ENCODE measurements around the gene SLC25A24. TPM values are rescaled to one million over a fixed set of nuclear protein-coding genes. Genes with fewer than 3 reads are reported as not detected.
"Not testable (repeated sequence)": the region's sequence is repeated elsewhere in the genome, so short reads cannot be mapped to it uniquely, and the experiment has no call there.

The SLC25A24 gene
- total and polyA plus RNA-seq, 9 of the 15 experiments (the other 6 are each of a cell fraction or from before 2014, with no cell fraction given): 6.9 to 34.9 (median 25.4) TPM

- H4K20me1 ChIP-seq (replicated peaks; ENCODE audit: control insufficient read depth, insufficient read depth, low read length); H3K27ac ChIP-seq (ENCODE audit: extremely low read depth, low read depth, low read length); H3K4me3 ChIP-seq; H3K4me2 ChIP-seq (ENCODE audit: insufficient read depth, low read length); H3K4me1 ChIP-seq (replicated peaks in 1 of 2; ENCODE audit: control insufficient read depth in 2 of 2, insufficient read depth in 2 of 2, low read length in 2 of 2); H3K36me3 ChIP-seq (ENCODE audit: control insufficient read depth, insufficient read depth, low read length); H3K9me1 ChIP-seq (ENCODE audit: control insufficient read depth, insufficient read depth, low read length); H3K9me3 ChIP-seq (replicated peaks; ENCODE audit: control insufficient read depth, insufficient read depth, low read depth, low read length); BruUV-seq (replicated peaks); H3K27me3 ChIP-seq (ENCODE audit: control insufficient read depth in 2 of 2, insufficient read depth in 2 of 2, low read length in 2 of 2); H3K9ac ChIP-seq (ENCODE audit: insufficient read depth in 1 of 2, low read depth in 2 of 2, low read length in 2 of 2); H3K79me2 ChIP-seq (ENCODE audit: control insufficient read depth, insufficient read depth, low read length); H2AFZ ChIP-seq (ENCODE audit: low read depth, low read length); intact Hi-C loops (cut with micrococcal nuclease): not testable (repeated sequence)
- FAIRE-seq (peak; percentile 81), ATAC-seq (peak; percentile 82), DNase-seq (ENCODE audit: extremely low read depth in 1 of 4, low spot score in 3 of 4) (peak in 1 of 4 experiments; percentile 33)
- 3% methylated on average over 4 of the region's 5 CpGs for WGBS (ENCODE audit: insufficient coverage, low coverage, missing lambda C conversion rate)
- CTCF ChIA-PET (ENCODE audit: low intra/inter-chr PET ratio): interaction anchor here (0.6 kb wide), 1 partner anchor 348 kb away, joined by 3 read pairs; no protein-coding TSS in a partner anchor
- in situ Hi-C loops (cut with MboI): loop anchor here (10.0 to 25.0 kb wide), 2 partner anchors 110 to 247 kb away; partner anchors contain the start of gene NBPF6
- POLR2A ChIA-PET: interaction anchor here (0.9 kb wide), 1 partner anchor 15 kb away, joined by 4 read pairs; the partner anchor contains the start of gene SLC25A24
- TF ChIP-seq KLF16 (IDR thresholded peaks at IDR 0.05) (peak; percentile 21; the same call in 1 of the 2 replicates), EP400 (IDR thresholded peaks at IDR 0.05) (peak; percentile 35; the same call in 1 of the 2 replicates), ZBTB40 (IDR thresholded peaks at IDR 0.05) (peak; percentile 95), ZBTB40 (CRISPR knock-in tag; IDR thresholded peaks at IDR 0.05) (peak; percentile 89)
- TF ChIP-seq, protein P1, sequence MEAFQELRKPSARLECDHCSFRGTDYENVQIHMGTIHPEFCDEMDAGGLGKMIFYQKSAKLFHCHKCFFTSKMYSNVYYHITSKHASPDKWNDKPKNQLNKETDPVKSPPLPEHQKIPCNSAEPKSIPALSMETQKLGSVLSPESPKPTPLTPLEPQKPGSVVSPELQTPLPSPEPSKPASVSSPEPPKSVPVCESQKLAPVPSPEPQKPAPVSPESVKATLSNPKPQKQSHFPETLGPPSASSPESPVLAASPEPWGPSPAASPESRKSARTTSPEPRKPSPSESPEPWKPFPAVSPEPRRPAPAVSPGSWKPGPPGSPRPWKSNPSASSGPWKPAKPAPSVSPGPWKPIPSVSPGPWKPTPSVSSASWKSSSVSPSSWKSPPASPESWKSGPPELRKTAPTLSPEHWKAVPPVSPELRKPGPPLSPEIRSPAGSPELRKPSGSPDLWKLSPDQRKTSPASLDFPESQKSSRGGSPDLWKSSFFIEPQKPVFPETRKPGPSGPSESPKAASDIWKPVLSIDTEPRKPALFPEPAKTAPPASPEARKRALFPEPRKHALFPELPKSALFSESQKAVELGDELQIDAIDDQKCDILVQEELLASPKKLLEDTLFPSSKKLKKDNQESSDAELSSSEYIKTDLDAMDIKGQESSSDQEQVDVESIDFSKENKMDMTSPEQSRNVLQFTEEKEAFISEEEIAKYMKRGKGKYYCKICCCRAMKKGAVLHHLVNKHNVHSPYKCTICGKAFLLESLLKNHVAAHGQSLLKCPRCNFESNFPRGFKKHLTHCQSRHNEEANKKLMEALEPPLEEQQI (IDR thresholded peaks at IDR 0.05): 0 out of 2 replicates have a peak, but pooled peaks have one; percentile 20
Measured at GRCh38 chr1:108214641-108215465, 14.7 kb upstream of the SLC25A24 start.

All from K562 (cell line).